ENCODE data around the gene CHST4.

Gene CHST4

DNA sequence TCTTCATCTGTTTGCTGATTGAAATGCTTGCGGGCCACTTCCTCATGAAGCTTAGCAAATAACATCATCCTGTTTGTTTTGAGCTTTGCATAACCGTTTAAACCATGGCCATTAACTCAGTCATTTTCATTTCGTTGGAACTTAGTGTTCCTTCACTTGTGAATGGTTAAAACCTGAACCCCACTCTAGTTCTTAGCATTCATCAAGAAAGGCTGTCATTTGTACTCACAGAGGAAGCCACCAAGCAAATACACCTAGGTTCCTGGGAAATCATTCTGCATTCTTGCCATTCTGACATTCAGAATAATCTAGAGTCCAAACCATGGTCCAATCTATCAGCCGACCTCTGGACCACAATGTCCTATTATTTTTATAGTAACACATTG lies 59.1 kb downstream of the CHST4 start:
- TF ChIP-seq RAD21 (IDR thresholded peaks at IDR 0.05; ENCODE audit: low read depth) (no peak), FOXM1 (IDR thresholded peaks at IDR 0.05; ENCODE audit: borderline replicate concordance, low read depth) (no peak), EGR1 (IDR thresholded peaks at IDR 0.05) (no peak), TEAD4 (IDR thresholded peaks at IDR 0.05) (no peak), ZBTB7A (IDR thresholded peaks at IDR 0.05; ENCODE audit: low read depth) (no peak), TAF1 (IDR thresholded peaks at IDR 0.05; ENCODE audit: low read depth) (no peak), CREB1 (IDR thresholded peaks at IDR 0.05; ENCODE audit: low read depth) (no peak), TCF12 (IDR thresholded peaks at IDR 0.05; ENCODE audit: low read depth) (no peak), CEBPB (IDR thresholded peaks at IDR 0.05) (no peak), NFIC (IDR thresholded peaks at IDR 0.05) (no peak), YY1 (IDR thresholded peaks at IDR 0.05; ENCODE audit: low read depth) (no peak)
- TF ChIP-seq, protein P1, sequence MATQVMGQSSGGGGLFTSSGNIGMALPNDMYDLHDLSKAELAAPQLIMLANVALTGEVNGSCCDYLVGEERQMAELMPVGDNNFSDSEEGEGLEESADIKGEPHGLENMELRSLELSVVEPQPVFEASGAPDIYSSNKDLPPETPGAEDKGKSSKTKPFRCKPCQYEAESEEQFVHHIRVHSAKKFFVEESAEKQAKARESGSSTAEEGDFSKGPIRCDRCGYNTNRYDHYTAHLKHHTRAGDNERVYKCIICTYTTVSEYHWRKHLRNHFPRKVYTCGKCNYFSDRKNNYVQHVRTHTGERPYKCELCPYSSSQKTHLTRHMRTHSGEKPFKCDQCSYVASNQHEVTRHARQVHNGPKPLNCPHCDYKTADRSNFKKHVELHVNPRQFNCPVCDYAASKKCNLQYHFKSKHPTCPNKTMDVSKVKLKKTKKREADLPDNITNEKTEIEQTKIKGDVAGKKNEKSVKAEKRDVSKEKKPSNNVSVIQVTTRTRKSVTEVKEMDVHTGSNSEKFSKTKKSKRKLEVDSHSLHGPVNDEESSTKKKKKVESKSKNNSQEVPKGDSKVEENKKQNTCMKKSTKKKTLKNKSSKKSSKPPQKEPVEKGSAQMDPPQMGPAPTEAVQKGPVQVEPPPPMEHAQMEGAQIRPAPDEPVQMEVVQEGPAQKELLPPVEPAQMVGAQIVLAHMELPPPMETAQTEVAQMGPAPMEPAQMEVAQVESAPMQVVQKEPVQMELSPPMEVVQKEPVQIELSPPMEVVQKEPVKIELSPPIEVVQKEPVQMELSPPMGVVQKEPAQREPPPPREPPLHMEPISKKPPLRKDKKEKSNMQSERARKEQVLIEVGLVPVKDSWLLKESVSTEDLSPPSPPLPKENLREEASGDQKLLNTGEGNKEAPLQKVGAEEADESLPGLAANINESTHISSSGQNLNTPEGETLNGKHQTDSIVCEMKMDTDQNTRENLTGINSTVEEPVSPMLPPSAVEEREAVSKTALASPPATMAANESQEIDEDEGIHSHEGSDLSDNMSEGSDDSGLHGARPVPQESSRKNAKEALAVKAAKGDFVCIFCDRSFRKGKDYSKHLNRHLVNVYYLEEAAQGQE (IDR thresholded peaks at IDR 0.05; ENCODE audit: low read depth): no peak
- TF ChIP-seq, protein P2, sequence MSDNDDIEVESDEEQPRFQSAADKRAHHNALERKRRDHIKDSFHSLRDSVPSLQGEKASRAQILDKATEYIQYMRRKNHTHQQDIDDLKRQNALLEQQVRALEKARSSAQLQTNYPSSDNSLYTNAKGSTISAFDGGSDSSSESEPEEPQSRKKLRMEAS (IDR thresholded peaks at IDR 0.05): no peak

All from Ishikawa (cell line).